HG03457 (cell line): ENCODE data around the gene SLC25A48.
A peak's percentile ranks its signal among the peaks of the same experiment; 100 is the strongest.

Source experiments
- ATAC-seq: cut with Tn5 transposase; IDR thresholded peaks from one replicate; pipeline ENCODE4 v1.9.1; 2021; ENCODE audit warnings: moderate number of reproducible peaks; ENCODE audit not compliant: unreplicated experiment

Gene SLC25A48

GRCh38 chr5:135880801-135881200 is 46.3 kb downstream of the SLC25A48 start:
- ATAC-seq: no peak

- ATAC-seq: no peak
Measured at GRCh38 chr5:135881244-135881643, 46.8 kb downstream of the SLC25A48 start.

- ATAC-seq: no peak
Measured at GRCh38 chr5:135881819-135882218, 47.4 kb downstream of the SLC25A48 start.

- no peak for ATAC-seq
Measured at GRCh38 chr5:135883026-135883425, 48.6 kb downstream of the SLC25A48 start.

- no peak for ATAC-seq
Measured at GRCh38 chr5:135883441-135883840, 49.0 kb downstream of the SLC25A48 start.

- no peak for ATAC-seq
Measured at GRCh38 chr5:135885031-135885430, 50.6 kb downstream of the SLC25A48 start.

GRCh38 chr5:135886136-135886535 is 51.7 kb downstream of the SLC25A48 start:
- no peak for ATAC-seq

GRCh38 chr5:135887447-135887864 is 53.0 kb downstream of the SLC25A48 start:
- peak; percentile 74 for ATAC-seq

GRCh38 chr5:135887881-135888614 is 53.6 kb downstream of the SLC25A48 start:
- ATAC-seq: no peak

GRCh38 chr5:135890296-135890695 is 55.8 kb downstream of the SLC25A48 start:
- ATAC-seq: no peak

- peak; percentile 81 for ATAC-seq
Measured at GRCh38 chr5:135890867-135891266, 56.4 kb downstream of the SLC25A48 start.

- no peak for ATAC-seq
Measured at GRCh38 chr5:135891268-135891667, 56.8 kb downstream of the SLC25A48 start.

GRCh38 chr5:135891791-135892190 is 57.3 kb downstream of the SLC25A48 start:
- ATAC-seq: no peak

GRCh38 chr5:135894276-135894675 is 59.8 kb downstream of the SLC25A48 start:
- ATAC-seq: no peak

GRCh38 chr5:135894789-135895188 is 60.3 kb downstream of the SLC25A48 start:
- ATAC-seq: no peak

GRCh38 chr5:135895474-135896006 is 61.1 kb downstream of the SLC25A48 start, which contains the start of gene IL9:
Gene IL9 (minus strand): TSS chr5:135895841. CDS start chr5:135895816, 25 bp downstream.
- no peak for ATAC-seq

GRCh38 chr5:135898651-135899050 is 64.2 kb downstream of the SLC25A48 start:
- no peak for ATAC-seq

GRCh38 chr5:135900276-135900675 is 65.8 kb downstream of the SLC25A48 start:
- ATAC-seq: no peak

- no peak for ATAC-seq
Measured at GRCh38 chr5:135901633-135902032, 67.2 kb downstream of the SLC25A48 start.

- ATAC-seq: no peak
Measured at GRCh38 chr5:135905144-135905543, 70.7 kb downstream of the SLC25A48 start.

GRCh38 chr5:135913713-135914626 is 79.5 kb downstream of the SLC25A48 start:
- ATAC-seq: no peak
